Natural killer cell (primary cell): Measurements from ENCODE around the gene CAMTA1. TPM values are rescaled to one million over a fixed set of nuclear protein-coding genes. Genes with fewer than 3 reads are reported as not detected.

Experiments used
- ATAC-seq, 3 donors: fragments of 150-1000 bp in 2 of 3; fragments of 200-7000 bp in 1 of 3; cut with Tn5 transposase; 1 replicate in 1 of 3; 2 replicates in 2 of 3; pipeline ENCODE4 v1.10.0; 2021; ENCODE audit warnings: mild to moderate bottlenecking in 2 of 3, moderate library complexity in 2 of 3
- DNase-seq, 2 donors: peaks; one replicate each; pipeline versions ENCODE4 v3.0.0 to v3.0.0-alpha.2; 2013 to 2021; ENCODE audit warnings: mixed read lengths in 1 of 2
- H3K27ac ChIP-seq: one replicate; pipeline ENCODE4 v1.5.1; 2013; ENCODE audit warnings: mild to moderate bottlenecking, low read length
- H3K27me3 ChIP-seq: one replicate; pipeline ENCODE4 v1.6.1; 2013; ENCODE audit warnings: low read length; ENCODE audit not compliant: control insufficient read depth, insufficient read depth
- H3K36me3 ChIP-seq: one replicate; pipeline ENCODE4 v1.6.1; 2013; ENCODE audit warnings: low read length; ENCODE audit not compliant: control insufficient read depth, insufficient read depth
- H3K4me1 ChIP-seq: one replicate; pipeline ENCODE4 v1.6.1; 2013; ENCODE audit warnings: low read length; ENCODE audit not compliant: control insufficient read depth, insufficient read depth
- H3K4me3 ChIP-seq: one replicate; pipeline ENCODE4 v1.5.1; 2013; ENCODE audit warnings: low read length
- H3K9me3 ChIP-seq: one replicate; pipeline ENCODE4 v1.6.1; 2013; ENCODE audit warnings: low read length; ENCODE audit not compliant: control insufficient read depth, insufficient read depth
- H3K27ac Mint-ChIP-seq, 2 donors: one replicate each; pipeline ENCODE4 v1.8.0; 2022; ENCODE audit warnings: mild to moderate bottlenecking in 2 of 2, mixed read lengths in 2 of 2, moderate library complexity in 1 of 2
- H3K27me3 Mint-ChIP-seq, 2 donors: one replicate each; pipeline ENCODE4 v1.8.0; 2022; ENCODE audit warnings: low read depth in 2 of 2, mixed read lengths in 2 of 2
- H3K36me3 Mint-ChIP-seq: one replicate; pipeline ENCODE4 v1.8.0; 2022; ENCODE audit warnings: mixed read lengths
- H3K4me1 Mint-ChIP-seq, 2 donors: one replicate each; pipeline ENCODE4 v1.8.0; 2022; ENCODE audit warnings: mixed read lengths in 2 of 2
- H3K4me3 Mint-ChIP-seq: one replicate; pipeline ENCODE4 v1.8.0; 2022; ENCODE audit warnings: mild to moderate bottlenecking, moderate library complexity, mixed read lengths
- H3K9me3 Mint-ChIP-seq, 2 donors: one replicate each; pipeline ENCODE4 v1.8.0; 2022; ENCODE audit warnings: mixed read lengths in 2 of 2
- CTCF ChIP-seq: fragments of 200-600 bp; IDR thresholded peaks from one replicate; pipeline ENCODE4 v1.8.0; 2022; ENCODE audit warnings: antibody characterized with exemption
- WGBS: methylation state at CpG from one replicate; pipeline ENCODE4 v1.1.7; 2013; ENCODE audit warnings: missing lambda C conversion rate; ENCODE audit not compliant: insufficient coverage; 5-methylcytosine and 5-hydroxymethylcytosine counted together
- intact Hi-C: fragments of 100-400 bp; cut with micrococcal nuclease; formaldehyde crosslinking; loops from one replicate; pipeline ENCODE4 v1.14.2; 2022
- total RNA-seq, 4 donors: library from RNA; stranded (reverse); fragments of 120-200 nt in 1 of 4; gene quantifications; one replicate each; pipeline versions ENCODE4 v1.2.3 to v1.2.4, GENCODE V29; 2013 to 2022

Gene CAMTA1
- total RNA-seq, 3 donors from 2014 or later (not counting 1 experiment from before 2014, with no cell fraction given) = 40.6 to 53.3 (median 44.9) TPM

DNA sequence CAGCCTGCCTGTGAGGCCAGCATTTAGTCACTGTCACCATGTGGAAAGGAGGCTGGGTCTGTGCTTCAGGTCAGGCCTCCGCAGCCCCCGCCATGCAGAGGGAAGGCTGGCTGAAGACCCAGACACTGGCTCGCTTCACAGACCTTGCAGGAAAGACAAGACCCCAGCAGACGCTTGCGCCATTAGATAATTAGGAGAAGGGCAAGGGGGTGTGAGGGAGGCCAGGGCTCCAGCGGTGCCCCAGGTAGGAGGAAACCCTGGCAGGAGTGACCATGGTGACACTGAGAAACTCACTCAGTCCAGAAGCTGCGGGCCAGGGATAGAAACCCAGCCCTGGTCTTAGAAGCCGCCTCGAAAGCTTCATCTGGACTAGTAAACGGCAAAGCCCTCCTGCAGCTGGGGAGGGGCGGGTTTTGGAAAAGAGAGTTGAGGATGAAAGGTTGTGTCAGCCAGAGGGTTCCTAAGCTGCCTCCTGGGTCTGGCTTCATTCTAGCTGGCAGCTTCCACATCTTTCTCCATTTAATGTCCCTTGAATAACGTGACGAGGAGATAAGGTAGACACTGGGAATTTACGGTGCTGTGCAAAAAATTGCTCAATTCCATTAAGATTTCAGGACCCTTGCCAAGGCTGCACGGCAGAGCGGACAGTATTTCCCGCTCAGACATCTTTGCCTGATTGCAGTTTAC lies 691.8 kb downstream of the CAMTA1 start:
- 84% methylated on average over 17 of the region's 17 CpGs for WGBS
- H3K4me3 Mint-ChIP-seq = no peak overlapping the region
- H3K9me3 Mint-ChIP-seq = no peaks in the 10 kb centered on the region
- H3K4me1 Mint-ChIP-seq = no peaks in the 10 kb centered on the region
- Histone ChIP-seq H3K9me3 (no peaks in the 10 kb centered on the region), H3K27ac (no peak overlapping the region), H3K27me3 (no peaks in the 10 kb centered on the region), H3K4me1 (no peaks in the 10 kb centered on the region), H3K4me3 (no peak overlapping the region), H3K36me3 (no peaks in the 10 kb centered on the region)
- no peak overlapping the region for H3K27ac Mint-ChIP-seq
- no peaks in the 10 kb centered on the region for H3K36me3 Mint-ChIP-seq
- TF ChIP-seq CTCF = no peak
- no peaks in the 10 kb centered on the region for H3K27me3 Mint-ChIP-seq
- intact Hi-C loops = no loop called here
- no peak for ATAC-seq
- no peak for DNase-seq

GRCh38 chr1:7477593-7477992 lies 692.3 kb downstream of the CAMTA1 start:
- Histone ChIP-seq H3K27ac (no peak overlapping the region), H3K4me3 (no peak overlapping the region), H3K4me1 (no peaks in the 10 kb centered on the region), H3K27me3 (no peaks in the 10 kb centered on the region), H3K36me3 (no peaks in the 10 kb centered on the region), H3K9me3 (no peaks in the 10 kb centered on the region)
- no peak overlapping the region for H3K27ac Mint-ChIP-seq
- no peak for ATAC-seq
- no peaks in the 10 kb centered on the region for H3K27me3 Mint-ChIP-seq
- H3K9me3 Mint-ChIP-seq = no peaks in the 10 kb centered on the region
- H3K4me1 Mint-ChIP-seq = no peaks in the 10 kb centered on the region
- no peak for DNase-seq
- no peak overlapping the region for H3K4me3 Mint-ChIP-seq
- TF ChIP-seq CTCF = no peak
- 84% methylated on average over 12 of the region's 12 CpGs for WGBS
- H3K36me3 Mint-ChIP-seq = no peaks in the 10 kb centered on the region
- intact Hi-C loops = no loop called here

- no peaks in the 10 kb centered on the region for H3K36me3 ChIP-seq
- H3K27me3 Mint-ChIP-seq = no peaks in the 10 kb centered on the region
Measured at GRCh38 chr1:7478142-7478790, 693.0 kb downstream of the CAMTA1 start.

More at GRCh38 chr1:7478142-7478790, 693.0 kb downstream of the CAMTA1 start:
- Histone ChIP-seq H3K4me3 (no peak overlapping the region), H3K9me3 (no peaks in the 10 kb centered on the region), H3K4me1 (no peaks in the 10 kb centered on the region), H3K27ac (no peak overlapping the region), H3K27me3 (no peaks in the 10 kb centered on the region)
- intact Hi-C loops = no loop called here
- no peak overlapping the region for H3K27ac Mint-ChIP-seq
- DNase-seq (no peak), ATAC-seq (no peak)
- H3K4me1 Mint-ChIP-seq = no peaks in the 10 kb centered on the region
- H3K9me3 Mint-ChIP-seq = no peaks in the 10 kb centered on the region
- H3K36me3 Mint-ChIP-seq = no peaks in the 10 kb centered on the region
- no peak overlapping the region for H3K4me3 Mint-ChIP-seq
- 81% methylated on average over 13 of the region's 13 CpGs for WGBS
- TF ChIP-seq CTCF = no peak
